Endothelial cell of umbilical vein (primary cell): Measurements from ENCODE around the gene CHMP4A. TPM values are rescaled to one million over a fixed set of nuclear protein-coding genes. Genes with fewer than 3 reads are reported as not detected.
"Not testable (repeated sequence)": the region's sequence is repeated elsewhere in the genome, so short reads cannot be mapped to it uniquely, and the experiment has no call there.

Experiments
- BruUV-seq: library from RNA; stranded (reverse); fragments of 400-500 nt; replicated peaks from 2 replicates; lab custom pipeline; 2021; lab: Mats Ljungman, UMichigan
- CTCF ChIA-PET: fragments of 300-600, 350-600 bp; sonication (Branson Sonifier 250); formaldehyde crosslinking; loops from one replicate; lab custom pipeline; 2021; ENCODE audit warnings: antibody characterized with exemption, inconsistent platforms; lab: Charles Lee
- POLR2A ChIA-PET: fragments of 300-600, 350-600 bp; sonication (Branson Sonifier 250); formaldehyde crosslinking; loops from one replicate; lab custom pipeline; 2021; ENCODE audit warnings: antibody characterized with exemption, inconsistent platforms; lab: Charles Lee
- DNase-seq: peaks from one replicate; pipeline ENCODE4 v3.0.0-alpha.2; 2011; ENCODE audit warnings: low read depth, low spot score
- FAIRE-seq: peaks from 2 replicates; lab custom pipeline; 2011; peaks lifted over from hg19 to GRCh38; lab: Jason Lieb, UNC
- H2AFZ ChIP-seq: 2 replicates; pipeline ENCODE4 v1.6.0; 2012; ENCODE audit warnings: low read depth, low read length, control low read depth, inconsistent platforms
- H3K27ac ChIP-seq: 2 replicates; pipeline ENCODE4 v1.5.1; 2011; ENCODE audit warnings: low read depth, mild to moderate bottlenecking, control low read depth, low read length, moderate library complexity; ENCODE audit not compliant: insufficient read depth
- H3K27me3 ChIP-seq, 2 experiments: 2 replicates each; pipeline versions ENCODE4 v1.6.0 to v1.6.1; 2011; ENCODE audit warnings: low read length in 2 of 2, mixed read lengths in 1 of 2; ENCODE audit not compliant: control insufficient read depth in 2 of 2, insufficient read depth in 2 of 2
- H3K36me3 ChIP-seq, 2 experiments: 2 replicates in 1 of 2; 3 replicates in 1 of 2; pipeline ENCODE4 v1.5.1; 2011; ENCODE audit warnings: low read length in 2 of 2, mild to moderate bottlenecking in 1 of 2, moderate library complexity in 1 of 2; ENCODE audit not compliant: control insufficient read depth in 2 of 2, insufficient read depth in 2 of 2; ENCODE audit errors: extremely low read depth in 1 of 2
- H3K4me1 ChIP-seq: 3 replicates; pipeline ENCODE4 v1.5.1; 2011; ENCODE audit warnings: mild to moderate bottlenecking, low read length; ENCODE audit not compliant: control insufficient read depth, insufficient read depth; ENCODE audit errors: extremely low read depth
- H3K4me2 ChIP-seq: 2 replicates; pipeline ENCODE4 v1.6.1; 2011; ENCODE audit warnings: low read length, control low read depth, mixed read lengths; ENCODE audit not compliant: insufficient read depth
- H3K4me3 ChIP-seq, 3 experiments: fragments of 200-600 bp in 1 of 3; sonication (generic), shearing (Covaris generic) in 1 of 3; replicated peaks in 1 of 3; 2 replicates each; pipeline ENCODE4 v1.5.1; 2011 to 2016; ENCODE audit warnings: control low read depth in 3 of 3, low read length in 3 of 3, mild to moderate bottlenecking in 2 of 3, inconsistent platforms in 1 of 3, low read depth in 1 of 3, moderate library complexity in 1 of 3; ENCODE audit not compliant: insufficient read depth in 1 of 3
- H3K79me2 ChIP-seq: 2 replicates; pipeline ENCODE4 v1.6.0; 2012; ENCODE audit warnings: low read length, inconsistent platforms; ENCODE audit not compliant: control insufficient read depth, insufficient read depth
- H3K9ac ChIP-seq: replicated peaks from 2 replicates; pipeline ENCODE3; 2011; ENCODE audit warnings: low read length, control low read depth; ENCODE audit not compliant: insufficient read depth; ENCODE audit errors: extremely low read depth
- H3K9me1 ChIP-seq: replicated peaks from 3 replicates; pipeline ENCODE4 v1.6.0; 2011; ENCODE audit warnings: mild to moderate bottlenecking, low read length; ENCODE audit not compliant: control insufficient read depth, insufficient read depth; ENCODE audit errors: extremely low read depth
- H3K9me3 ChIP-seq: replicated peaks from 2 replicates; pipeline ENCODE4 v1.5.1; 2012; ENCODE audit warnings: low read length, inconsistent platforms; ENCODE audit not compliant: control insufficient read depth, insufficient read depth
- H4K20me1 ChIP-seq: replicated peaks from 2 replicates; pipeline ENCODE3; 2011; ENCODE audit warnings: mild to moderate bottlenecking, low read length; ENCODE audit not compliant: control insufficient read depth, insufficient read depth; ENCODE audit errors: extremely low read depth
- CTCF ChIP-seq, 2 donors: IDR thresholded peaks; 1 replicate in 1 of 2; 2 replicates in 1 of 2; pipeline ENCODE4 v1.5.1; 2011; ENCODE audit warnings: low read length in 2 of 2, mild to moderate bottlenecking in 2 of 2, moderate library complexity in 2 of 2, control low read depth in 1 of 2, inconsistent platforms in 1 of 2, low read depth in 1 of 2; ENCODE audit not compliant: insufficient read depth in 1 of 2; ENCODE audit errors: extremely low read depth in 1 of 2
- EZH2 ChIP-seq: IDR thresholded peaks from 2 replicates; pipeline ENCODE4 v1.6.1; 2012; ENCODE audit warnings: borderline replicate concordance, low read depth, mild to moderate bottlenecking, moderate library complexity, low read length, inconsistent platforms; ENCODE audit not compliant: severe bottlenecking
- FOS ChIP-seq: IDR thresholded peaks from 2 replicates; pipeline ENCODE4 v1.6.1; 2011; ENCODE audit warnings: mild to moderate bottlenecking, low read length, moderate library complexity, borderline replicate concordance; ENCODE audit not compliant: insufficient read depth
- GATA2 ChIP-seq: IDR thresholded peaks from 2 replicates; pipeline ENCODE4 v1.7.0; 2011; ENCODE audit warnings: low read depth, mild to moderate bottlenecking, moderate library complexity, mixed read lengths, low read length; ENCODE audit not compliant: insufficient read length, insufficient read depth
- JUN ChIP-seq: IDR thresholded peaks from 2 replicates; pipeline ENCODE4 v1.6.1; 2011; ENCODE audit warnings: borderline replicate concordance, low read depth; ENCODE audit not compliant: insufficient read length, insufficient read depth
- MAX ChIP-seq: IDR thresholded peaks from 2 replicates; pipeline ENCODE4 v1.6.1; 2011; ENCODE audit not compliant: insufficient read depth, insufficient read length
- MYC ChIP-seq: IDR thresholded peaks from one replicate; pipeline ENCODE4 v1.6.1; 2011; ENCODE audit warnings: mild to moderate bottlenecking, low read depth, low read length
- POLR2A ChIP-seq: IDR thresholded peaks from 2 replicates; pipeline ENCODE4 v1.6.1; 2012; ENCODE audit warnings: low read depth, mild to moderate bottlenecking, control low read depth, low read length
- POLR2AphosphoS5 ChIP-seq: IDR thresholded peaks from 2 replicates; pipeline ENCODE4 v1.6.1; 2012; ENCODE audit warnings: low read depth, mild to moderate bottlenecking, control low read depth, low read length, moderate library complexity; ENCODE audit not compliant: insufficient read depth
- dilution Hi-C: fragments of 300-500 bp; cut with MboI; formaldehyde crosslinking; loops from one replicate; pipeline ENCODE4 v1.15.0; 2019; ENCODE audit warnings: low sequenced_read_pairs; ENCODE audit not compliant: extremely low pct_ligation_motif_present
- intact Hi-C: fragments of 100-400 bp; cut with micrococcal nuclease; formaldehyde crosslinking; loops from one replicate; pipeline ENCODE4 v1.10.0; 2022
- polyA plus RNA-seq, 4 experiments: library from polyadenylated mRNA; depleted of rRNA in 3 of 4; stranded (reverse) in 3 of 4; unstranded in 1 of 4; fragments of >200 nt; gene quantifications; 2 replicates each; pipeline versions ENCODE4 v1.2.1 to v1.2.3, GENCODE V29; 2011 to 2012; ENCODE audit warnings: missing spikeins in 1 of 4
- total RNA-seq: library from RNA; stranded (reverse); gene quantifications from 2 replicates; pipeline ENCODE4 v1.2.3, GENCODE V29; 2021

Gene CHMP4A
- total and polyA plus RNA-seq, 2 donors (not counting 3 experiments of a cell fraction or from before 2014, with no cell fraction given) = 40.9 to 46.4 TPM

GRCh38 chr14:24202538-24202937, 10.8 kb downstream of the CHMP4A start:
- BruUV-seq, POLR2A ChIA-PET: not testable (repeated sequence)

GRCh38 chr14:24198814-24199524, 14.3 kb downstream of the CHMP4A start:
- DNase-seq (no peak), FAIRE-seq (no peak)
- H2AFZ ChIP-seq = no peak overlapping the region
- CTCF ChIA-PET = no interaction called here
- POLR2A ChIA-PET = no interaction called here
- no peak overlapping the region for H3K4me2 ChIP-seq
- peaks cover 16% of the 10 kb centered on the region for H3K4me1 ChIP-seq
- intact Hi-C loops = no loop called here
- no peaks in the 10 kb centered on the region for H3K9me3 ChIP-seq
- no peak overlapping the region for H3K27ac ChIP-seq
- H3K27me3 ChIP-seq = no peaks in the 10 kb centered on the region
- no peak overlapping the region for H3K4me3 ChIP-seq
- H4K20me1 ChIP-seq = no peaks in the 10 kb centered on the region
- H3K9ac ChIP-seq = no peak overlapping the region
- H3K79me2 ChIP-seq = peaks cover 21% of the 10 kb centered on the region
- TF ChIP-seq GATA2 = no peak
- TF ChIP-seq MAX = no peak
- TF ChIP-seq EZH2 = no peak
- TF ChIP-seq POLR2AphosphoS5 = no peak
- TF ChIP-seq FOS = no peak
- TF ChIP-seq CTCF (IDR thresholded peaks at IDR 0.05; ENCODE audit: extremely low read depth in 1 of 2, insufficient read depth in 1 of 2, low read depth in 1 of 2, low read length in 2 of 2) = no peak
- no peak for TF ChIP-seq POLR2A
- no peak for TF ChIP-seq JUN
- no peak for TF ChIP-seq MYC
- H3K9me1 ChIP-seq = no peaks in the 10 kb centered on the region
- dilution Hi-C loops = no loop called here
- H3K36me3 ChIP-seq = peaks cover 0 to 2% of the 10 kb centered on the region in 2 experiments
- no TSS peak for BruUV-seq

More at GRCh38 chr14:24202538-24202937, 10.8 kb downstream of the CHMP4A start:
- DNase-seq, intact Hi-C loops, FAIRE-seq, H3K9ac ChIP-seq, H3K4me3 ChIP-seq, H3K27ac ChIP-seq, H2AFZ ChIP-seq, H3K27me3 ChIP-seq, H4K20me1 ChIP-seq, H3K9me3 ChIP-seq, dilution Hi-C loops, H3K4me1 ChIP-seq, H3K79me2 ChIP-seq, H3K4me2 ChIP-seq, H3K9me1 ChIP-seq: not testable (repeated sequence)
- CTCF ChIA-PET = interaction anchor here (0.8 kb wide), 1 partner anchor 11 kb away, joined by 3 read pairs; no protein-coding TSS in a partner anchor
- H3K36me3 ChIP-seq = peaks cover 6 to 20% of the 10 kb centered on the region in 2 experiments
